ENCODE data around the gene RASA2.

The RASA2 gene

DNA sequence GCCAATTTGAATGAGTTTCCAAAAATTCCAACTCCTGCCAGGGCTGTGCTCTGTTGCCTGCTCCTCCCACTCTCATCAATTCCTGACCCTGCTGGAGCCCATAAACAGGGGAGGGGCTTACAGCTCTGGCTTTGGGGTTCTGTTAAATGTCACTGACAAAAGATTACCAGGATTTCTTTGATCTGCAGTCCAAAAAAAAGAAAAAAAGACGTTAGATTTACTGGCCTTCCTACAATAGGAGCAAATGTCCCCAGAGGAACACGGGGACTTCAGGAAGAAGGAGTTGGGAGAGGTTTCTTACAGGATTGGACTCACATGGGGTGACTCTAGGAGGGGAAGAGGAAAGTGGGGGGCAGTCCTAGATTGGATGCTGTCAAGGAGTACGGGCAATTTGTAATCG is 167.0 kb downstream of the RASA2 start:
- TF ChIP-seq, protein P1, sequence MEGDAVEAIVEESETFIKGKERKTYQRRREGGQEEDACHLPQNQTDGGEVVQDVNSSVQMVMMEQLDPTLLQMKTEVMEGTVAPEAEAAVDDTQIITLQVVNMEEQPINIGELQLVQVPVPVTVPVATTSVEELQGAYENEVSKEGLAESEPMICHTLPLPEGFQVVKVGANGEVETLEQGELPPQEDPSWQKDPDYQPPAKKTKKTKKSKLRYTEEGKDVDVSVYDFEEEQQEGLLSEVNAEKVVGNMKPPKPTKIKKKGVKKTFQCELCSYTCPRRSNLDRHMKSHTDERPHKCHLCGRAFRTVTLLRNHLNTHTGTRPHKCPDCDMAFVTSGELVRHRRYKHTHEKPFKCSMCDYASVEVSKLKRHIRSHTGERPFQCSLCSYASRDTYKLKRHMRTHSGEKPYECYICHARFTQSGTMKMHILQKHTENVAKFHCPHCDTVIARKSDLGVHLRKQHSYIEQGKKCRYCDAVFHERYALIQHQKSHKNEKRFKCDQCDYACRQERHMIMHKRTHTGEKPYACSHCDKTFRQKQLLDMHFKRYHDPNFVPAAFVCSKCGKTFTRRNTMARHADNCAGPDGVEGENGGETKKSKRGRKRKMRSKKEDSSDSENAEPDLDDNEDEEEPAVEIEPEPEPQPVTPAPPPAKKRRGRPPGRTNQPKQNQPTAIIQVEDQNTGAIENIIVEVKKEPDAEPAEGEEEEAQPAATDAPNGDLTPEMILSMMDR (IDR thresholded peaks at IDR 0.05): no peak

DNA sequence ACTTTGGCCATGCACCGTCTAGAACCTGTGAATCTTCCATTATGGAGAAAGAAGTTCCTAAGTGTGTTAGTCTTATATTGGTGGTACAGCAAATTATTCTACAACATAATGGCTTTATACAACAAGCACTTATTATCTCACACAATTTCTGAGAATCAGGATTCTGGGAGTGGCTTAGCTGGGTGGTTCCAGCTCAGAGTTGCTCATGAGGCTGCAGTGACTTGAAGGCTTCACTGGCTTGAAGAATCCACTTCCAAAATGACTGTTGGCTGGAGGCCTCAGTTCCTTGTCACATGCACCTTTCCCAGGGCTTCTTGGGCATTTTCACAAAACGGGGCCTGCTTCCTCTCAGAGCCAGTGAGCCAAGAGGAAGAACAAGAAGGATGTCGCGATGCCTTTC is 169.0 kb downstream of the RASA2 start:
- TF ChIP-seq, protein P1 (IDR thresholded peaks at IDR 0.05): no peak

DNA sequence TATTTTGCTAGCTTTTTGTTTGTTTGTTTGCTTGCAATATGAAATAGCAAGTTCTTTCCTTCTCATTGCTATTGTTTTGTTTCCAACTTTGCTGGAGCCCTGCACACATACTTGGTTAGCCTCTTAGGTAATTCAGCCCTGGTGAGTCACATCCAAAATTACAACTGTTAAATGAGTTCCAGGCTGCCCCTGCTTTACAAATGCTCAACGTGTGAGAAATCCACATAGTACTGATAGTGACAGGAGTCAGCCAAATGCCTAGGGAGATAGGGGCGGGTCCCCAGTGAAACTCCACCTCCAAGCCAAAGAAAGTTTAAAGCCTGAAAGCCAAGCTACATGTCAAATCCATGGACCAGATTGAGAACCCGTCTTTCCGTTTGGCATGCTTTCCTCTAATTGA is 169.9 kb downstream of the RASA2 start:
- TF ChIP-seq, protein P1 (IDR thresholded peaks at IDR 0.05): no peak

DNA sequence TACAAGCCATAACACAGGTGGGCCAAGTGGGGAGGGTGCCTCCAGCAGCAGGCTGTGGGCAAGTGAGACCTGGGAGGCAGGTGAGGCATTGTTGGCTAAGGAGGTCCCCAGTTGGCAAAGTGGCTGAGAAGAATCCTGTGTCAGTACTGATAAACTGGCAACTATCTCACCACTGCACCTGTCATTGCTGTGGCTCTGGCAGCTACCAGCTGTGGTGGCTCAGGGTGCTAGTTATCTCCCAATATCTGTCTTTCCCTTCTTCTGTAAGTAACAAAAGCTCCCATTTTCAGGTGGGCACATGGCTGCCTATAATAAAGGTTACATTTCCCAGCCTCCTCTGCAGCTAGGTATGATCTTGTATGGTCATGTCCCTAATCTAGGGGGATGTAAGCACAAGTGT is 170.7 kb downstream of the RASA2 start:
- TF ChIP-seq, protein P1 (IDR thresholded peaks at IDR 0.05): no peak

DNA sequence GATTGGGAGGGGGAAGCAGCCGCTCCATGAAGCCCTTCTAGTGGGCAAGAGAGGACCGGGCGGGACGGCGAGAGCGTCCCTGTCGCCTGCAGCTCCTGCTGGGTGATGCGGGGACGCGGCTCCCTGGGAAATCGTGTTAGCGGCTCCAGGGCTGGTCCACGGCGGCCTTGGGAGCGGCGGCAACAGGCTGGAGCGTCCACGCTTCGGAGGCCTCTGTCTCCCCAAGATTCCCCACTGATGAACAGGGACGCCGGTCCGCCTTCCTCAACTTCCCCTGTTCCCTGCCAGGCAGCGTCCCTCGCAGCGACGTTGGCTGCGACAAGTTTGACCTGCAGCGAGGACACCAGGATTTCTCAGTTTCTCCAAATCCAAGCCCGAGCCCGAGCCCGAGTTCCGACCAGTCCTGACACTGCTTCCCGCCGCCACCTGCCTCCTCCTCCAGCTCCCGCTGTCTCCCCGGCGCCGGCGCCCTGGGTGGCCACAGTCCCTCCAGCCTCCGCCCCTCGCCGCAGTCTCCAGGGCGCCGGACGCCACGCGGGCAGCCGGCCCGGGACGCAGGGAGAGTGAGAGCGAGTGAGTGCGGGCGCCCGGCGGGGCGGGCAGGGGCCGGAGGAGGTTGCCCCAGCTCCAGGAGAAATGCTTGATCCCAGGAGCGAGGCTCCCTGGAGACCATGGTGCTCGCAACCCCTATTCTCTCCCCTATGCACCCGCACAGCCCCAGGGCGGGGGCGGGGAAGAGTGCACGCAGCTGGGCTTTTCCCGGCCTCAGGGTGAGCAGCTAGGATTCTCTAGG is 173.2 kb downstream of the RASA2 start:
- TF ChIP-seq, protein P1 (IDR thresholded peaks at IDR 0.05): no peak

DNA sequence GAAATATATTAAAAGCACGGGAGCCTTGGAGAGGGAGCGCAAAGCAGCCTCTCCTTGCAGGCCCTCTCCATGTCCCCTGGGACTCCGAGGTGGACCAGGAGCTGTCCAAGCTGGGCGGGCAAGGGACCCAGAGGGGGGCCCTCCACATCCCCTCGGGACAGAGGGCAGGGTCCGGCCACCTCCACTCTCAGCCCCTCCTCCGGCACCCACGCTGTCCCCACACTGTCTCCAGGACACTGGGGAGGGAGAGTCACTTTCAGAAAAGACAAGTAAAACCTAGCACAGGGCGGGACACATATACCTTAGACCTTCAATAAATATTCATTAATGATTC is 173.8 kb downstream of the RASA2 start:
- TF ChIP-seq, protein P1 (IDR thresholded peaks at IDR 0.05): no peak

DNA sequence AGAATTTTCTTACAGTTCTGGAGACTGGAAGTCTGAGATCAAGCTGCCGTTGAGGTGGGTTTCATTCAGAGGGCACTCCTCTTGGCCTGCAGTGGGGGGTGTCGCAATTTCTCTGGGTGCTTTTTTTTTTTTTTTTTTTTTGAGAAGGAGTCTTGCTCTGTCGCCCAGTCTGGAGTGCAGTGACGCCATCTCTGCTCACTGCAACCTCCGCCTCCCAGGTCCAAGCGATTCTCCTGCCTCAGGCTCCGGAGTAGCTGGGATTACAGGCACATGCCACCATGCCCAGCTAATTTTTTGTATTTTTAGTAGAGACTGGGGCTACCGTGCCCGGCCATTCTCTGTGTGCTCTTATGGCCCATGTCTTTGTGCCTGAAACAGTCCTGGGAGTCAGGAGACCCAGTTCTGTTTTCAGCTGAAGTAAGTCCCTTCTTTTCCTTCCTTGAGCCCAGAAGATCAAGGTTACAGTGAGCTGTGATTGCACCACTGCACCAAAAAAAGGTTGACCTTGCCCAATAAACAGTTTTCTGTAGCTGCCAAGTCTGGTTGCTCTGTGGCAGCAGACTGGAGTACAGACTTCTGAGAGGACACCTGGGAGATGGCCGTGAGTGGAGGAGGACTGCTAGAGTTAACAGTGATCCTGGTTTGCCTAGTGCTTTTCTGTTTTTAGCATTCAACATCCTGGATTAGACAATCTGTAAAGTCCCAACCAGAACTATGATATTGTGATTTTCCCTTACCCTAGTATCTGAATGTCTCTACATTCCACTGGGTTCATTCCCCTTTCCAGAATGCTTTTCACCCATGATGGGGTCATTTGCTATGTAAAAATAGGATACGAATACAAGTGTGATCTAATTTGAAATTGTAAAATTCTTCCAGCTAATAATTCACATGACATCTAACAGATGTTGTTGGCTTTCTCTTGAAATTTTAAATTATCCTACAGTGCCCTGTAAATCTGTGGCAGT is 174.7 kb downstream of the RASA2 start:
- TF ChIP-seq, protein P1 (IDR thresholded peaks at IDR 0.05): no peak
